HEK293 (cell line): ENCODE data around the gene BTD.

ENCODE experiments used
- HOXA7 ChIP-seq: sonication (generic); formaldehyde crosslinking; IDR thresholded peaks from 2 replicates; pipeline ENCODE4 v1.8.1; 2022; ENCODE audit warnings: missing genetic modification reagents, borderline replicate concordance
- MEIS1 ChIP-seq: sonication (generic); formaldehyde crosslinking; IDR thresholded peaks from 2 replicates; pipeline ENCODE4 v1.8.1; 2022; ENCODE audit warnings: missing genetic modification reagents, mild to moderate bottlenecking, borderline replicate concordance
- SP7 ChIP-seq: fragments of 450-650 bp; formaldehyde crosslinking; IDR thresholded peaks from 2 replicates; pipeline ENCODE4 v1.5.1; 2016; ENCODE audit warnings: missing biosample characterization, missing genetic modification characterization
- WT1 ChIP-seq: fragments of 450-650 bp; formaldehyde crosslinking; IDR thresholded peaks from 2 replicates; pipeline ENCODE4 v1.5.1; 2016; ENCODE audit warnings: missing biosample characterization, missing genetic modification characterization
- ZBTB1 ChIP-seq: fragments of 450-650 bp; formaldehyde crosslinking; IDR thresholded peaks from 2 replicates; pipeline ENCODE4 v1.5.1; 2016; ENCODE audit warnings: missing biosample characterization, missing genetic modification characterization
- ZBTB17 ChIP-seq: fragments of 450-650 bp; formaldehyde crosslinking; IDR thresholded peaks from 2 replicates; pipeline ENCODE4 v1.5.1; 2016; ENCODE audit warnings: missing biosample characterization, missing genetic modification characterization
- ZNF302 ChIP-seq: fragments of 450-650 bp; formaldehyde crosslinking; IDR thresholded peaks from 2 replicates; pipeline ENCODE4 v1.5.1; 2016; ENCODE audit warnings: missing biosample characterization, missing genetic modification characterization, low read depth
- ZNF354C ChIP-seq: fragments of 450-650 bp; formaldehyde crosslinking; IDR thresholded peaks from 2 replicates; pipeline ENCODE4 v1.5.1; 2016; ENCODE audit warnings: missing biosample characterization, missing genetic modification characterization, low read depth, borderline replicate concordance
- ZNF391 ChIP-seq: fragments of 450-650 bp; formaldehyde crosslinking; IDR thresholded peaks from 2 replicates; pipeline ENCODE4 v1.5.1; 2016; ENCODE audit warnings: low read depth, missing biosample characterization, missing genetic modification characterization, borderline replicate concordance
- ZNF510 ChIP-seq: fragments of 450-650 bp; formaldehyde crosslinking; IDR thresholded peaks from 2 replicates; pipeline ENCODE4 v1.5.1; 2018; ENCODE audit warnings: mild to moderate bottlenecking, missing genetic modification characterization, missing biosample characterization; ENCODE audit not compliant: insufficient replicate concordance
- ZNF560 ChIP-seq: fragments of 450-650 bp; formaldehyde crosslinking; IDR thresholded peaks from 2 replicates; pipeline ENCODE4 v1.5.1; 2017; ENCODE audit warnings: missing biosample characterization, missing genetic modification characterization, borderline replicate concordance
- TF ChIP-seq, protein P1 (sequence below): sonication (generic); formaldehyde crosslinking; IDR thresholded peaks from 2 replicates; pipeline ENCODE4 v1.8.1; 2022; ENCODE audit warnings: mild to moderate bottlenecking, moderate library complexity, missing genetic modification reagents
- TF ChIP-seq, protein P2 (sequence below): fragments of 450-650 bp; formaldehyde crosslinking; IDR thresholded peaks from 2 replicates; pipeline ENCODE4 v1.5.1; 2016; ENCODE audit warnings: missing biosample characterization, missing genetic modification characterization
- TF ChIP-seq, protein P3 (sequence below): fragments of 450-650 bp; formaldehyde crosslinking; IDR thresholded peaks from 2 replicates; pipeline ENCODE4 v1.5.1; 2016; ENCODE audit warnings: missing biosample characterization, missing genetic modification characterization

DNA sequence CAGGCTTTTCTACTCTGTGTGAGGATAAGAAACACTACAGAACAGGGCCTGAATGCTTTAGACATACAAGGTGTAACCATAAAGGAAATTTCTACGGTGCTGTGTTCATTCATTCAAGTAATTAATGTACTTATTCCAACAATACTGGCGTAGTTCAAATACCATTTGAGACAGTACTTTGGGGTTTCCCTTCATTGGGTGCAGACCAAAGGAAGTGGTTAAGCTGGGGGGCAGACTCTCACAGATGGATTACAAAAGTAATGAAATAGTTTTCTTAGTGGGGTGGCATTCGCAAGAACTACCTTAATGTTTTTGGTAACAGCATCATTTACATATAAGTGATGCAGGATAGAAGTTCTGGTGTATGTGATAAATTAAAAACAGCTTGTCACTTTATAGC, 65.9 kb downstream of the BTD start:
- TF ChIP-seq SP7 (no peak), ZNF510 (tag by site-specific recombination) (no peak), MEIS1 (CRISPR knock-in tag) (no peak), ZNF354C (tag by site-specific recombination) (no peak), ZNF391 (tag by site-specific recombination) (no peak), HOXA7 (no peak), ZBTB1 (tag by site-specific recombination) (no peak), WT1 (no peak), ZBTB17 (tag by site-specific recombination) (no peak), ZNF302 (tag by site-specific recombination) (no peak), ZNF560 (tag by site-specific recombination) (no peak)
- TF ChIP-seq, protein P1, sequence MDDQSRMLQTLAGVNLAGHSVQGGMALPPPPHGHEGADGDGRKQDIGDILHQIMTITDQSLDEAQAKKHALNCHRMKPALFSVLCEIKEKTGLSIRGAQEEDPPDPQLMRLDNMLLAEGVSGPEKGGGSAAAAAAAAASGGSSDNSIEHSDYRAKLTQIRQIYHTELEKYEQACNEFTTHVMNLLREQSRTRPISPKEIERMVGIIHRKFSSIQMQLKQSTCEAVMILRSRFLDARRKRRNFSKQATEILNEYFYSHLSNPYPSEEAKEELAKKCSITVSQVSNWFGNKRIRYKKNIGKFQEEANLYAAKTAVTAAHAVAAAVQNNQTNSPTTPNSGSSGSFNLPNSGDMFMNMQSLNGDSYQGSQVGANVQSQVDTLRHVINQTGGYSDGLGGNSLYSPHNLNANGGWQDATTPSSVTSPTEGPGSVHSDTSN (CRISPR knock-in tag) = no peak
- TF ChIP-seq, protein P2, sequence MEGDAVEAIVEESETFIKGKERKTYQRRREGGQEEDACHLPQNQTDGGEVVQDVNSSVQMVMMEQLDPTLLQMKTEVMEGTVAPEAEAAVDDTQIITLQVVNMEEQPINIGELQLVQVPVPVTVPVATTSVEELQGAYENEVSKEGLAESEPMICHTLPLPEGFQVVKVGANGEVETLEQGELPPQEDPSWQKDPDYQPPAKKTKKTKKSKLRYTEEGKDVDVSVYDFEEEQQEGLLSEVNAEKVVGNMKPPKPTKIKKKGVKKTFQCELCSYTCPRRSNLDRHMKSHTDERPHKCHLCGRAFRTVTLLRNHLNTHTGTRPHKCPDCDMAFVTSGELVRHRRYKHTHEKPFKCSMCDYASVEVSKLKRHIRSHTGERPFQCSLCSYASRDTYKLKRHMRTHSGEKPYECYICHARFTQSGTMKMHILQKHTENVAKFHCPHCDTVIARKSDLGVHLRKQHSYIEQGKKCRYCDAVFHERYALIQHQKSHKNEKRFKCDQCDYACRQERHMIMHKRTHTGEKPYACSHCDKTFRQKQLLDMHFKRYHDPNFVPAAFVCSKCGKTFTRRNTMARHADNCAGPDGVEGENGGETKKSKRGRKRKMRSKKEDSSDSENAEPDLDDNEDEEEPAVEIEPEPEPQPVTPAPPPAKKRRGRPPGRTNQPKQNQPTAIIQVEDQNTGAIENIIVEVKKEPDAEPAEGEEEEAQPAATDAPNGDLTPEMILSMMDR (tag by site-specific recombination) = no peak
- TF ChIP-seq, protein P3, sequence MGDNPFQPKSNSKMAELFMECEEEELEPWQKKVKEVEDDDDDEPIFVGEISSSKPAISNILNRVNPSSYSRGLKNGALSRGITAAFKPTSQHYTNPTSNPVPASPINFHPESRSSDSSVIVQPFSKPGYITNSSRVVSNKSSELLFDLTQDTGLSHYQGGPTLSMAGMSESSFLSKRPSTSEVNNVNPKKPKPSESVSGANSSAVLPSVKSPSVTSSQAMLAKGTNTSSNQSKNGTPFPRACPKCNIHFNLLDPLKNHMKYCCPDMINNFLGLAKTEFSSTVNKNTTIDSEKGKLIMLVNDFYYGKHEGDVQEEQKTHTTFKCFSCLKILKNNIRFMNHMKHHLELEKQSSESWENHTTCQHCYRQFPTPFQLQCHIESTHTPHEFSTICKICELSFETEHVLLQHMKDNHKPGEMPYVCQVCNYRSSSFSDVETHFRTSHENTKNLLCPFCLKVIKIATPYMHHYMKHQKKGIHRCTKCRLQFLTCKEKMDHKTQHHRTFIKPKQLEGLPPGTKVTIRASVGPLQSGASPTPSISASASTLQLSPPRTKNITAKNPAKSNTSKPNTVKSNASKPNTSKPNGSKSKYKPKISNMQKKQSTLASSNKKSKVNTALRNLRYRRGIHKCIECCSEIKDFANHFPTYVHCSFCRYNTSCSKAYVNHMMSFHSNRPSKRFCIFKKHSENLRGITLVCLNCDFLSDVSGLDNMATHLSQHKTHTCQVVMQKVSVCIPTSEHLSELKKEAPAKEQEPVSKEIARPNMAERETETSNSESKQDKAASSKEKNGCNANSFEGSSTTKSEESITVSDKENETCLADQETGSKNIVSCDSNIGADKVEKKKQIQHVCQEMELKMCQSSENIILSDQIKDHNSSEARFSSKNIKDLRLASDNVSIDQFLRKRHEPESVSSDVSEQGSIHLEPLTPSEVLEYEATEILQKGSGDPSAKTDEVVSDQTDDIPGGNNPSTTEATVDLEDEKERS (tag by site-specific recombination) = no peak
